Measurements from ENCODE around the gene PIK3CG. TPM values are rescaled to one million over a fixed set of nuclear protein-coding genes. Genes with fewer than 3 reads are reported as not detected.

Gene PIK3CG
- polyA plus RNA-seq, 3 donors = 17.9 to 31.2 (median 20.7) TPM

GRCh38 chr7:106868364-106868763, 3.3 kb downstream of the PIK3CG start:
- TF ChIP-seq CTCF (IDR thresholded peaks at IDR 0.05) = no peak
- Histone ChIP-seq H3K79me2 (ENCODE audit: insufficient read depth, low read length) (peaks cover 87% of the 10 kb centered on the region), H3K27me3 (ENCODE audit: control insufficient read depth in 2 of 2, insufficient read depth in 2 of 2, low read length in 2 of 2) (no peaks in the 10 kb centered on the region), H3K4me2 (replicated peaks; ENCODE audit: extremely low read depth, low read length, poor library complexity, severe bottlenecking) (no peak overlapping the region), H3K4me1 (ENCODE audit: control insufficient read depth in 1 of 2, insufficient read depth in 2 of 2, low read length in 2 of 2) (peaks cover 71 to 89% of the 10 kb centered on the region in 2 donors), H4K20me1 (ENCODE audit: insufficient read depth, low read length) (no peaks in the 10 kb centered on the region), H3K4me3 (replicated peaks in 1 of 3; ENCODE audit: low read depth in 2 of 3, low read length in 3 of 3) (peak overlapping the region in 1 of 3 experiments; percentile 57), H3K27ac (ENCODE audit: low read depth in 1 of 2, low read length in 2 of 2) (peak overlapping the region in 1 of 2 donors; percentile 41), H2AFZ (ENCODE audit: insufficient read depth, low read depth, low read length, poor library complexity, severe bottlenecking) (no peak overlapping the region), H3K36me3 (replicated peaks in 1 of 2; ENCODE audit: control insufficient read depth in 1 of 2, insufficient read depth in 2 of 2, low read length in 2 of 2) (peaks cover 33 to 42% of the 10 kb centered on the region in 2 donors), H3K9me3 (replicated peaks in 1 of 2; ENCODE audit: control insufficient read depth in 1 of 2, insufficient read depth in 1 of 2, low read length in 2 of 2) (no peaks in the 10 kb centered on the region), H3K9ac (ENCODE audit: insufficient read depth, low read length, poor library complexity, severe bottlenecking) (no peak overlapping the region)
- H3K9me3 Mint-ChIP-seq = peaks cover 0 to 10% (median 0%) of the 10 kb centered on the region in 7 donors
- H3K27ac Mint-ChIP-seq = peak overlapping the region in 4 of 7 donors; percentile 32 to 75 (median 60)
- H3K4me1 Mint-ChIP-seq = peaks cover 81% of the 10 kb centered on the region
- H3K4me3 Mint-ChIP-seq = no peak overlapping the region
- WGBS (ENCODE audit: insufficient coverage) = 97% methylated on average over 14 of the region's 20 CpGs
- H3K27me3 Mint-ChIP-seq (ENCODE audit: low read depth in 3 of 3) = no peaks in the 10 kb centered on the region
- intact Hi-C loops (cut with micrococcal nuclease) = loop anchor here (10.0 kb wide), 3 partner anchors 214 to 314 kb away; partner anchors contain the start of gene HBP1 (in 1 of the 2)
- no peak for DNase-seq
- H3K36me3 Mint-ChIP-seq = peaks cover 51 to 52% of the 10 kb centered on the region in 2 donors

- H3K27me3 ChIP-seq (ENCODE audit: control insufficient read depth in 2 of 2, insufficient read depth in 2 of 2, low read length in 2 of 2) = no peaks in the 10 kb centered on the region
- peak overlapping the region in 1 of 2 donors; percentile 88 for H3K27ac ChIP-seq (ENCODE audit: low read depth in 1 of 2, low read length in 2 of 2)
- peaks cover 7% of the 10 kb centered on the region for H4K20me1 ChIP-seq (ENCODE audit: insufficient read depth, low read length)
- no CpG with 5 or more reads among the region's 1 CpG for WGBS (ENCODE audit: insufficient coverage)
- Mint-ChIP-seq H3K4me3 (peak overlapping the region; percentile 13 to 76), H3K9me3 (peaks cover 0 to 10% (median 0%) of the 10 kb centered on the region in 7 donors), H3K27me3 (ENCODE audit: low read depth in 3 of 3) (no peaks in the 10 kb centered on the region), H3K36me3 (peaks cover 66 to 67% of the 10 kb centered on the region in 2 donors), H3K27ac (peak overlapping the region; percentile 61 to 98 (median 91)), H3K4me1 (peaks cover 77% of the 10 kb centered on the region)
- TF ChIP-seq CTCF (IDR thresholded peaks at IDR 0.05) = no peak
- H2AFZ ChIP-seq (ENCODE audit: insufficient read depth, low read depth, low read length, poor library complexity, severe bottlenecking) = no peak overlapping the region
- H3K9ac ChIP-seq (ENCODE audit: insufficient read depth, low read length, poor library complexity, severe bottlenecking) = no peak overlapping the region
- H3K4me2 ChIP-seq (replicated peaks; ENCODE audit: extremely low read depth, low read length, poor library complexity, severe bottlenecking) = peak overlapping the region; percentile 67
- peaks cover 65 to 86% of the 10 kb centered on the region in 2 donors for H3K4me1 ChIP-seq (ENCODE audit: control insufficient read depth in 1 of 2, insufficient read depth in 2 of 2, low read length in 2 of 2)
- H3K36me3 ChIP-seq (replicated peaks in 1 of 2; ENCODE audit: control insufficient read depth in 1 of 2, insufficient read depth in 2 of 2, low read length in 2 of 2) = peaks cover 39 to 56% of the 10 kb centered on the region in 2 donors
- H3K4me3 ChIP-seq (replicated peaks in 1 of 3; ENCODE audit: low read depth in 2 of 3, low read length in 3 of 3) = peak overlapping the region in 2 of 3 experiments; percentile 10 to 57
- H3K9me3 ChIP-seq (replicated peaks in 1 of 2; ENCODE audit: control insufficient read depth in 1 of 2, insufficient read depth in 1 of 2, low read length in 2 of 2) = no peaks in the 10 kb centered on the region
- peaks cover 95% of the 10 kb centered on the region for H3K79me2 ChIP-seq (ENCODE audit: insufficient read depth, low read length)
- DNase-seq = no peak
- intact Hi-C loops (cut with micrococcal nuclease) = loop anchor here (5.0 to 10.0 kb wide), 5 partner anchors 93 to 315 kb away; partner anchors contain the start of gene HBP1 (in 2 of the 2)
Measured at GRCh38 chr7:106869954-106870353, 4.9 kb downstream of the PIK3CG start.

Data from CD14-positive monocyte (primary cell).